HG03135 (cell line): ENCODE measurements around the gene TOPORS.
"Not testable (repeated sequence)": the region's sequence is repeated elsewhere in the genome, so short reads cannot be mapped to it uniquely, and the experiment has no call there.

Source experiments
- ATAC-seq: cut with Tn5 transposase; IDR thresholded peaks from one replicate; pipeline ENCODE4 v1.9.1; 2021; ENCODE audit warnings: mild to moderate bottlenecking, moderate library complexity; ENCODE audit not compliant: unreplicated experiment

TOPORS gene

DNA sequence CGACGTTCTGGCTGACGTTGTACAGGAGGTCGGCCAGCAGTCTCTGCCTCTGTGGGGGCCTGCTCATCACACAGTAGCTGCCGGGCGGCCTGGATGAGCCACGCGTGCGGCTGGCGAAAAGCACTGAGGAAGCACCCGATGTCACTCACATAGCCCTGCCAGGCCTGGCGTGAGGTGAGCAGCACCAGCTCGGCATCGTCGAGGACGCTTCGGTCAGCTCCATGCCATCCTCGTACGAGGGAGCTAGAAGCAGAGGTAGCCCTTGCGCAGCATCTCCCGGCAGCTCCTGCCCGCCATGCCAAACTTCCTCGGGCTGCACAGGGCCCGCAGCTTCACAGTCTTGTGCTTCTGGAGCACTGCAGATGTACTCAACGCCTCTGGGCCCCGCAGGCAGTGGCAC is 14.4 kb upstream of the TOPORS start:
- ATAC-seq = no peak

DNA sequence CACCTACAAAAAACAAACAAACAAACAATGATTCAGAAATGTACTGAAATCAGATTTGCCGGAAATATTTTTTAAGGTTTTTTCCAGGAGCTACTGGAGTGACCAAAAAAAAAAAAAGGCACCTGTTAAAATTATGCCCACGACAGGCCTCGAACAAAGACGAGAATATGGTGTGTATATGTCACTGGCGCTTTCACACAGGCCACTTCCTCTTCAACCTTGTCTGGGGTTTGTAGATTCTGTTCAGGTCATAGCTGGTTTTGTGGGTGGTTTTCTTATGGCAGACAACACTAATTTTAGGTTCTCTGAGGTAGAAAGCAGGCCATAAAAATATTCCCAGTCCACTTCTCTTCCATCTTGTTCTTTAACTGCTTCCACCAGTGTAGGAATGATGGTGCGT is 13.6 kb upstream of the TOPORS start:
- no peak for ATAC-seq

DNA sequence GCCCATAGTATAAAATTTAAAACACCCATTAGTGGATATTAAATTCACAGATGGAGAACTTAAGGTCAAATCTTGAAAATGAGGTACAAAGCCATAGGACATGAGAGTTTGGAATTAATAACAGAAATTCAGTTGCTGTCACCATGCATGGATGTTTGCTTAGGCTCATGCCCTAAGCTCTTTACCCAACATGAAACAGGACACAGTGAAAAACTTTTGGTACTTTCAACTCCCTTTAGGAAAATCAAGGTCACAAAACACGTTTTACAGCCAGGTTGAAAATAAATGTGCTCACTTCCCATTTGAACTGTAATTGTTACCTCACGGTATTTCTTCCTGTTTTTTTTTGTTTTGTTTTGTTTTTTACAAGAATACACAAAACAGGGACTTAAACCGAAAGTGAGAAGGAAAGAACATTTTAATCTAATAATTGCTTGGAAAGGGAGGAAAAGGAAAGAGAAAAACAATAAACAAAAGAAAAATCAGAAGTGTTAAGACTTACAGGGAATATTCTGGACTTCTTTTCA is 6.1 kb upstream of the TOPORS start:
- ATAC-seq = no peak

DNA sequence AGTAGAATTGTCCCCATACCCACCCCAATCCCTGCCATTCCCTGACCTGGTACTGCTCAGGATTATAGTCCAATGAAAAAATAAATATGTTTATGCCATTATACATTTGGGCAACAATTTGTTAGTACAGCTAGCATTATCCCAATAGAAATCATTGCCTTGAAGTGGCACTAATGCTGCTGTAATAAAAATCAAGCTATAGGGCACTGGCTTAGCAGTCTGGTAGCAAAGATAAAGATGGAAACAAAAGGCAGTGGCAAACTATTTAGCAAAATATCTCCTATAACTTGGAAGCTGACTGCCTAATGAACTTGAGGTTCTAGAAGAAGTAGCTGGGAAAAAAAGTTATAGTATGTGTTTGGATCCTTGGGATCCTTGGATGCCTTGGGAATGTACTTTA is 2.2 kb upstream of the TOPORS start:
- ATAC-seq = no peak

DNA sequence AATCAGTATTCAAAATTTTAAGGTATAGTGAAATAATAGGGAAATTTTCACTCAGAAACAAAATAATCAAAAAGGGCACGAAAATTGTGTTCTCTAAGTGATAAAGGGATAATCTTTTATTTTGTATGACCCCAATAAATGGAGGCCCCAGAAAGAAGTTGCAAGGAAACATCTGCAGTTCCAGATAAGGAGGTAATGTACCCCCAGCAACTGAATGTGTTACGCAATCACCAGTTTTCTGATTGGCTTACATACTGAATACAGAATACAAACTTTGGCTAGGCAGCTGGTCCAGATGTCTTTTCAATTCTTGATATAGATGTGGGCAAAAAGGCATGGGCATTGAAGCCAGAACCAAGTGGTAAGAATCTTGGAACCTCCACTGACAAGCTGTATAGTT is 1.7 kb upstream of the TOPORS start:
- ATAC-seq = no peak

DNA sequence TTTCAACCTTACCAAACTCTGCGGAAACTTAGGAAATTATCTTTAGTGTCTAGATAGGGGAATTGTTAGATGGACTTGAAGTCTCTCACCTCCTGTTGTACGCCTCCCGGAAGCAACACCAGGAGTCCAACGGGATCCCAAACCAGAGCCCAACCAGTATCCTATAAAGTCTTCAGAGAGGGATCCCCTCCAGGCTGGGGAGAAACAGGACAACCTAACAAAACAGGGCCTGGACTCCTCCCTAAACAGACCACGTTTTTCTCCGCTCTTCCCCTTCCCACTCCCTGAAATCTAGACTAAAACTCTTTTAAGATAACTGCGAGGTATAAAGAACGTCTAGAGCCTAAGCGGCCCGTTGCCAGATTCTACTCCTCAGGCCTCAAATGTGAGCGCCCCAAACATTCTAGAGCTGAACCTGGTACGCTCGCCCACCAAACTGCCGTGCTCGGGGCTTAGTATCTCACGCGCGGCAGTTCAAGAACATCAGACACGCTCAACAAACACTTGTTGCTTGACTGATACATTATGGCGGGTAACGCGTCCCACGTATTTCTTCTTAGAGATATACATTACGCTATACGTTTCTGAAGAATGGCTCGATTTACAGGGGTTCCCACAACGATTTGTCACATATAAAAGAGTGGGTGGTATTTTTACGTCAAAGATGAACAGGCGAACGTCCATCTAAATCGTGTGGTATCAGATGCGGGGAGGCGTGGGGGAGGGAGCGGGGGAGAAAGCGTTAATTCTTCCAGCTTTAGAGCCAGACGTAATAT is 922 bp downstream of the TOPORS start:
- ATAC-seq = no peak

DNA sequence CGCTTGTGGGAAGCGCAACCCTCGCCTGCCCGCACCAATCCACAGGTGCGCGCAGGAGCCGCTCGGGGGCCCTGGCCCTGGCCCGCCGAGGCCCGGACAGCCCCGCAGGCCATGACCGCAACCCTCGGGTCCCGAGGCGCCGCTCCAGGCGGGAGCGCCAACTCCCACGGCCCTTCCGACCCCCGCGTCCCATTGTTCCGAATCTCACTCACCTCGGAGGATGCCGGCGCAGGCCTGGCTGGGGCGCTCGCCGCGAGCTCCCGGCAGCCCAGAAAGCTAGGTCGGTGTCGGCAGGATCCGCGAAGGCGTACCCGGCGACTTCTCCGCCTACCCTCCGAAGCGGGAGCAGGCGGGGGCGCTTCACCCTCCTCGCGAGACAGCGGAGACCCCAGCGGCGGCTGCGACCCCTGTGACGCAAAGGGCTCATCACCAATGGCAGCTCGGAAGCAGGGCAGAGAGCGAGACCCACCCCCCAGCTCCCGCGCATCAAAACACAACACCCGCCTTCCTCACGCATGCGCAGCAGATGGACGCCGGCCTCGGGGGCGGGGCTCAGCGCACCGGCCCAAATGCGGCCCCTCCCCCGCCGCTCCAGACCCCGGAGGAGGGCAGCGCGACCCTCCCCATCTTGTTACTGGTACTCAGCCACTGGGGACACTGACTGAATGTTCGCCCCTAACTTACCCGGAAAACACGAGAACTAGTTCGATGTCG is 1.7 kb downstream of the TOPORS start:
- peak; percentile 65 for ATAC-seq

DNA sequence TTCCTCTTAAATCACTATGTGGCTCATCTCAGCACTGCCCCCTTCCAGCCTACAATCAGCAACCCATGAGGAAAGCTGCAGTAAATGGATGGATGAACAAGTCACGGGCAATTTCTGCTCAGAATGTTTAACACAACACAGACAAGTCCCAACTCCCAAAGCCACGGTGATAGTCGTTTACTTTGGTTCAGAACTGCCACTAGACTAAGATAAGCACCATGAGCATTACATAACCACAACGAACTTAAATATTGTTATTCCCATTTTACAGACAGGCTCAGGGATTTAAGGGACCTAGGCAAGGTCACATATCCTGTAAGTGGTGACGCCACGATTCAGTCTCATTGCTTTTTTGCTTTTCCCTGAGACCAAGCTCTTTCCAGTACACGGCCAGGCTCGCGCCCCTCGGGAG is 2.2 kb downstream of the TOPORS start:
- no peak for ATAC-seq

DNA sequence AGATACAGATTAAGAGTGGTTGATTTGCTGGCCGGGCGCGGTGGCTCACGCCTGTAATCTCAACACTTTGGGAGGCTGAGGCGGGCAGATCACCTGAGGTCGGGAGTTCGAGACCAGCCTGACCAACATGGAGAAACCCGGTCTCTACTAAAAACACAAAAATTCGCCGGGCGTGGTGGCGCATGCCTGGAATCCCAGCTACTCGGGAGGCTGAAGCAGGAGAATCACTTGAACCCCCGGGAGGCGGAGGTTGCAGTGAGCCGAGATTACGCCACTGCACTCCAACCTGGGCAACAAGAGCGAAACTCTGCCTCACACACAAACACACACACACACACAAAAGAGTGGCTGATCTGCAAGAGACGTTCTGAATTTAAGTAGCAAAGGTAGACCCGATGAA is 4.2 kb downstream of the TOPORS start:
- not testable (repeated sequence) for ATAC-seq

DNA sequence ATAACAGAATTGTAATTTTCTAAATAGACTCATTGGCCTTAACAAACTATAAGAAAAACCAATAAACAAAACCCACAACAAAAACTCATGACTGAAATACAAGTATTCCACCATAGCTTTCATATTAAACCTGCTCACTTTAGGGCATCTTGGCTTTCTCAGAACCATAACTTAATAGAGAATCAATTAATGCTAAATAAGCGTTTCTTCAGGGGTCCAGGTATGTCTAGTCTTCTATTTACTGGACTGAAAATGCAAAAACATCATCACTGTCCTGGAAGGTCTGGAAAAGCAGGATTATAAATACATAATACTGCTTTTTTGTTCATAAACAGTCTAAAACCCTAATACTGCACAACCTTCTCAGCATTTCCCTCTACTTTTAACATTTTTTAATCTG is 6.5 kb downstream of the TOPORS start:
- no peak for ATAC-seq

DNA sequence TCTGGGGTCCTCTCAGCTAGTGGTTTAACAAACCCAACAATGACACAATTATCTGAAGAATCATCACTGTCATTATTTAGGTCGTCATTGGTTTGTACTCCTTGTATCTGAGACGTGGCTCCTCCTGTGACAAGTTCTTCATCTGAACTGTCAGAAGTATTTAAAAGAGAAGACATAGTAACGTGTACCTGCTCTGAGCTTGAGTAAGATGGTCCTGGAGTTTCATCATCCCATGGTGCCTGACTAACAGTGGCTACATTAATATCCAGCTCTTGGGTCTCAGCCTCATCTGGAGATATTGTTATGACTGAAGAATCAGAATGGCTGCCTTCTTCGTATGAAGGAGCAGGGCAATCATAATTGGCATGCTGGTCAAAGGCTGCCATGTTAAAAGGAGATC is 9.3 kb downstream of the TOPORS start:
- ATAC-seq = no peak

DNA sequence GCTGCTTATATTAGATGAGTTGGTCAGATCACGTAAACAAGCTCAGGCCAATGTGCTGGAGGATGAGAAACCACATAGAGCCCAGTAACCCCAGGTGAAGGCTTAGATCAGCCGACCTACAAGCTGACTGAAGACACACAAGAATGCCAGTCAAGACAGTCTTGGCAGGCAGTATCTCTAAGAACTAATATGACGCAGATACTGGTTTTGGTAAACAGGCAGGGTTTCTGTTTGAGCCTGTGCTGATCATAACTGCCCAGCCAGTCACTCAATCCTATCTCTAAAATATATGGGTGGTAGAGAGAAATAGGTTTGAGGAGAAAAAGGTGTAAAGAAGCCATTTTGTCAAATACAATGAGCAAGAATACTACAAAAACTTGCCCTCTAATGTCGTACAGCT is 18.6 kb downstream of the TOPORS start:
- ATAC-seq = no peak

DNA sequence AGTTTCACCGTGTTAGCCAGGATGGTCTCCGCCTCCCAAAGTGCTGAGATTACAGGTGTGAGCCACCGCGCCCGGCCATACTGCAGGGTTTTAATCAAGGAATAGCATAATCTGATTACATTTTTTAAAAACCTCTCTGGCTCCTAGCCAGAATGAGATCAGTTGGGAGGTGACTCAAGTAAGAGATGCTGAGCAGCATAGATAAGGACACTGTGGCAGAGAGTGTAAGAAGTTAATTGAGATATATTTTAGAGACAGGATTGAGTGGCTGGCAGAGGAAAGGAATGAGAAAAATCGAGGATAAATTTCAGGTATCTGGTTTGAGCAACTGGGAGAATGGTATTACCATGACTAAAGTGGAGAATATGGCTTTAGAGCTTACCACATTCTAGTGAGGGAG is 19.1 kb downstream of the TOPORS start:
- no peak for ATAC-seq

DNA sequence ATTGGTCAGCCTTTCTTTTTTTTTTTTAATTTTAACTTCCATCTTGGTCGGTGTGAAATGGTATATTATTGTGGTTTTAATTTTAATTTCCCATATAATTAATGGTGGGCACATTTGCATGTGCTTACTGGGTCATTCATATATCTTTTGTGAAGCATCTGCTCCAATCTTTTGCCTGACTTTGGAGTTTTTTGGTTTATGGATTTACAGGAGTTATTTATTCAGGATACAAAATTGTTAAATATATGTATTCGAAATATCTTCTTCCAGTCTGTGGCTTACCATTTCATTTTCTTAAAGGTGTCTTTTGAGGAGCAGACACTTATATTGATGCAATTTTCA is 25.7 kb downstream of the TOPORS start:
- no peak for ATAC-seq

DNA sequence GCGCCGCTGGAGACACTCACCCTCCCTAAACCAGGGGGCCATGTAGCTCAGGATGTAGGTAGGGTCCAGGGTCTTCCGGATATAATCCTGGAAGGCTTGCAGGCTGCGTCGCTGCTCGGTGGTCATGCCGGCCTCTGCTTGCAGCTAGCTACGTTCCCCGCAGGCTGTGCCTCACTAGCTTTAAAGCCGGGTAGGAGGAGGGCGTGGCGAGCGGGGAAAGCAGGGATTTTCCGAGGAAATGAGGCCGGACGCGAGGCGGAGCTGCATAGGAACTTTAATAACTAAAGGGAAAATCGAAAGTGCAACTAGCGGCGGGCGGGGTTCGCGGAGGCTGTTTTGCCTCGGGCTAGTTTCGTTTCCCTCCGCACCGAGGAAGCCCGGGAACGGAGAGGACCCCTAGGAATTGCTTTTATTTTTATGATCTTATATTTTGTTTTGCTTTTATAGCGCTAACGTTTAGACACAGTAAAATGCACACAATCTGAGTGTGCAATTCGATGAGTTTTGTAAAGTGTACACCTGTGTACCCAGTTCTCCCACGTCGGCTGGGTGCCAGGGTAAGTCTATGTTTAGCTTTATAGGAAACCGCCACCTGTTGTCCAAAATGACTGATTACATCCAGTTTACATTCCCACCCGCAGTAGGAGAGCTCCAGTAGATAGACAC is 26.2 kb downstream of the TOPORS start, which contains the start of gene RIGI:
Gene RIGI (minus strand): TSS at position 156 of the 666 bp plus-strand sequence. CDS start 30 bp downstream, at position 126.
- peak; percentile 54 for ATAC-seq

DNA sequence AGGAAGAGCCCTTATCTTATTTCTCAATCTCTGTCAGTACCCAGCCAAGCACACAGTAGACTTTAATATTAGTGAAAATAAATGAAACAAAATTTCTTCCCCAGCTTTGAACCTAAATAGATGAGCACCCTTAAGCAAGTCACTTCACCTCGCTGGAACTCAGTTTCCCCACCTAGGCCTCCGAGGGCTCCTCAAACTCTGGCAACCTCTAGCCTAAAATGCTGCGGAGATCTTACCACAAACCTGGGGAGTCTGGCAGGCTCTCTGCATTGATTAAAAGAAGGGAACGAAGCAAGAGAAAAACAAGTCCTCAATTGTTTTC is 26.7 kb downstream of the TOPORS start:
- no peak for ATAC-seq

DNA sequence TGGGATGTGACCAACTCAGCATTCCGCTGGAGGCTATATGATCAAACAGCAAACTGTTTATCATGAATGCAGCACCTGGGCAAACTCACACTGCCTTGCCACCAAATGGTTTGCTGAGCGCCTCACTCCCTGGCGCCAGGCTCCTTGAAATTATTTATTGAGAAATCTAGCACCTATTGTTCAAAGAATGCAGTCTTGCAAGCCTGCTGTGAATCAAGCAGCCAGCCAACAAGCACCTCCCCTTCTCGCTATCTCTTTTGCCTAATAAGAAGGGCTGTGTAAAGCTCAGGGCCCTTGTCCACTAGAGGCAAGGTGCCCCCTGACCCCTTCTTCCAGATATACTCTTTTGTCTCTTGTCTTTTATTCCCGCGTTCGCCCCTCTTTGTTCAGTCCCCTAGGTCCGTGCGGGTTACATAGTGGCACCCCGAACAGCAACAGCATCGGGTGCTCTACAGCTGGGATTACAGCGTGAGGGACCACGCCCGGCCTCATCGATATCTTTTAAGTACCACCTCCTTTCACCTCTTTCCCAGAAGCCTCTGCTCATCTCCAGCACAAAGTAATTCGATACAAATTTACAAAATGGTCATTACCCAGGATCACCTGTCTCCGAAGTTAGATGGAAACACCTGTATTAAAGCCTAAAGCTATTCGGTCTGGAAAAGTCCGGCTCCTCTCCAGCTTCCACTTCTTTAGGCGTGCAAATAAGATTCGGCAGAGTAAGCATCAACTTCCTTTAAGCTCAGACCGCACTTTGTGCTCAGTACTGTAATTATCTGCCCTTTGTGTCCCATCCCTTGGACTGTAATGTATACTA is 27.3 kb downstream of the TOPORS start:
- ATAC-seq = peak; percentile 19

DNA sequence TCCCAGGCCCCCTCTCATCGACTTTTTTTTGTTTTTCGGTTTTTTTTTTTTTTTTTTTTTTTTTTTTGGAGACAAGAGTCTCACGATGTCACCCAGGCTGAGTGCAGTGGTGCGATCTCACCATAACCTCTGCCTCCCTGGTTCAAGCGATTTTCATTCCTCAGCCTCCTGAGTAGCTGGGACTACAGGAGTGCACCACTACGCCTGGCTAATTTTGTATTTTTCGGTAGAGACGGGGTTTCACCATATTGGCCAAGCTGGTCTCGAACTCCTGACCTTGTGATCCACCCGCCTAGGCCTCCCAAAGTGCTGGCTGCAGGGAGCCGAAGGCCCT is 27.9 kb downstream of the TOPORS start:
- not testable (repeated sequence) for ATAC-seq

DNA sequence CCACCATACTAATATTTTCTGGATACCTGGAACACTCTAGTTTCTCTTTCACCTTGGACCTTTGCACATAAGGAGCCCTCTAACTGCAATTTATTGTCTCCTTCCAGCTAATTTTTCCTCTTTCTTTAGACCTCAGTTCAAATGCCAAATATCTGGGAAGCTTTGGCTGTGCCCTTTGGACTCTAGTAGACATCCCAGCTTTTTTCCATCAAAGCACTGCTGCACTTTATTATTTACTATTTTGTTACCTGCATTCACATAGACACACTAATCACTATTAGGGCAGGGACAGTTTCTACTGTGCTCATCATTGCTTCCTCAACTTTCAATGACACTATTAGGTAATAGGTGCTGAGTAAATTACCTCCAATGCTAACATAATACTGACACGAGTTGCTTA is 28.5 kb downstream of the TOPORS start:
- no peak for ATAC-seq

DNA sequence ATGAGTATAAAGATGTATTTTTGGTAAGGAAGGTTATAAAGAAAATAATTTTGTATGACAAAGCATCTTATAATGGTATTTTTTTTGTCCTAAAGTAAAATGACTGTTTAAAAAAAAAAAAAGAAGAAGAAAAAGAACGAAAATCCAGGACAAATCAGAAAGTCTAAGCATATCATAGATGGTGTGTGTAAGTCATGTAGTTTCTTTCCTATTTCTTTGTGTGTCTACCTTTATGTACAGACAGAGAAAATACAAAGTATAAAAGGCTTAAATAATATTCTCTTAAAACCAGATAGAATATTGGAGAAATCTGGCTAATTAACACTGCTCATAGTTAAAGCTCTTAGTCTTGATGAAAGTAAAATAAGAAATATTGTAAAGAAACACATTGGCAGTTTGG is 34.1 kb downstream of the TOPORS start:
- no peak for ATAC-seq

DNA sequence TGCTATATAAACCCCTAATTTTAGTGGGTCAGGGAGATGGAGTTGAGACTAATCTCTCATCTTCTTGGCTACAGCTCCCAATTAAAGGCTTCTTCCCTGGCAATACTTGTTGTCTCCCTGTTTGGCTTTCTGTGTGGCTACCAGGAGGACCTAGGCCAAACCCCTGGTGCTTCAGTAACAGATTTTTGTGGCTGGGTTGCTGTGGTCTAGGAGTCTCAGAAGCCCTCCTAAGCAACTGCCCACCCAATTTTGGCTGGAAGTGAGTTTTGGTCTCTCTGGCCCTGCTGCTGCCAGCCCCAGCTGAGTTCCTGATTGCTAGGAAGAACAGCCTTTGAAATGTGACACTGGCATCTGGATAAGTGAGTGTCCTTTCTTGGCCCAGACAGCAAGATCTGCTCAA is 36.1 kb downstream of the TOPORS start:
- no peak for ATAC-seq
